NCI-H2227 treated with DMSO at 0.1 percent for 48 hours (cell line): Measurements from ENCODE around the gene LRFN3.
A peak's percentile ranks its signal among the peaks of the same experiment; 100 is the strongest.
"Not testable (repeated sequence)": the region's sequence is repeated elsewhere in the genome, so short reads cannot be mapped to it uniquely, and the experiment has no call there.

ENCODE experiments used
- DNase-seq: peaks from one replicate; lab custom pipeline; 2025; lab: John Stamatoyannopoulos, UW

The LRFN3 gene

DNA sequence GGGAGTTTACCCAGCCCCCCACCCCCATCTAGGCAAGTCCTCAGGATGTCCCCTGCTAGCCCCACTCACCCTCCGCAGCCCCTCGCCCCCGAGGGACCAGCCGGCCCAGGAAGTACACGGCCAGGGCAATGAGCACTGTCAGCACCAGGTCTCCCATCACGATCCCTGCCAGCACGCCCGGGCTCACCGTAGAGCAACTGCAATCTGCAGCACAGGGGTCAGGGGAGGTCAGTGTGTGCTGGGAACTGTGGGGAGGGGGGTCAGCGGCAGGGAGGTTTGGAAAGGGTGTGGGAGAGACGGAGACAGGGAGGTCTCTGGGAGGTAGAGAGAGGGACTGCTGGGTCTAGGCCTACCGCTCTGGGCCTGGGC lies 28.8 kb upstream of the LRFN3 start:
- no peak for DNase-seq

DNA sequence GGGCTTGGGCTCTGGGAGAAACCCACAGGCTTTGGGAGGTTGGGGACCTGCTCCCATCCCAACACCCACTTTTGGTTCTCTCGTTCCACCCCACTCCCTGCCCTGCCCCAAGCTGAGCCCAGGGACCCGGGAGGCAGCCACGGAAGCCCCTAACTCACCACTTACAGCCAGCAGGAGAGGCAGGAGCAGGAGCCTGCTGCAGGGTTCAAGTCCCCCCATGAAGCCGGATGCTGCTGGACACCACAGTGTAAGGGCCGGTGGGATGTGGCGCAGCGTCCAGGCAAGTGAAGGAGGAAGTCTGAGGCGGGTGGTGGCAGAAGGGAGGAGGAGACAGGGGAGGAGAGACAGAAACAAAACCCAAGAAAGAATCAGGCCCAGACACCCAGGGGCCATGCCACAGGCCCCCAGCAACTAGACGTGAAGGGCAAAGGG lies 28.1 kb upstream of the LRFN3 start, which contains the start of gene TYROBP:
Gene TYROBP (minus strand): TSS at position 286 of the 432 bp plus-strand sequence. CDS start 67 bp downstream, at position 219.
- no peak for DNase-seq

DNA sequence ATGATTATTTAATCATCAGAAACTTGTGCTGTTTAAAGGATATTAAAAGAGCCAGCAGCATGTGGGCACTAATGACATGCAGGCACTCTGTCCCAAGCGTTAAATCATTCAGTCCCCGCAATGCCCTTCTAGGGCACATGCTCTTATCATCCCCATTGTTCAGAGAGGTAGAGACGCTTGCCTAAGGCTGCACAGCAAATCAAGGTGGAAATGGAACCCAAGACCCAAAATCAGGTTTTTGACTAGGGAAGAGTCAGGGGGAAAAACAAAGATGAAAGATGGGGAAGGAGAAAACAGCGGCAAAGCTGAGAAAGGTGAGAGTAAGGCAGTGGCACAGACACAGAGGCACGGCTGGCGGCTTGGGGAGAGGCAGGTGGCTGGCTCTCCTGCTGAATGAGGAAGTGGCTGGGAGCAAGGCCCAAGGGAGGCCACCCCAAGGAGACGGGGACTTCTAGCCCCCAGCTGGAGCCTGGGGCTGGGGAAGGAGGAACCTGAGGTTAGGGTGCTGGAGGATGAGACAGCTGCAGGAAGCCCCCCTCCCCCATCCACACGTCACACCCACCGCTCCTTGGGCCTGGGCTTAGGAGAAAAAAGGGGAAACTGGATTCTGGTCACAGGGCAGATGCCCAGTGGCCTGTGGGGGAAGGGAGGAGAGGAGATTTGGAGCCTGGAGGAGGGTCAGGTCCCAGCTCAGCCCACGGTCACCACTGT lies 27.0 kb upstream of the LRFN3 start:
- no peak for DNase-seq

DNA sequence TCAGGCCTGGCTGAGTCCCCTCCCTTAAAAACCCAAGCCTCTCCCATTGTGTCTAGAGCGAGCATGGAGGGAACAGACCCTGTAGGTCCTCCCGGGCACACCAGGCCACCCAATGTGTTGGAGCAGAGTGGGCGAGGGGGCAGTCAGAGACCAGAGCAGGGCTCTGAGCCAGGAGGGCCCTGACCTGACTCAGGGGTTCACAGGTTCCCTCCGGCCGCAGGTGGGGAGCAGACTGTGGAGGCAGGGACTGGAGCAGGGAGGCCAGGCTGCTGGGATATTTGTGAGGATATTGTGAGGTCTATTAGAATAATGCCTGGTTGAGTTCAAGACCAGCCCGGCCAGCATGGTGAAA lies 26.5 kb upstream of the LRFN3 start:
- no peak for DNase-seq

DNA sequence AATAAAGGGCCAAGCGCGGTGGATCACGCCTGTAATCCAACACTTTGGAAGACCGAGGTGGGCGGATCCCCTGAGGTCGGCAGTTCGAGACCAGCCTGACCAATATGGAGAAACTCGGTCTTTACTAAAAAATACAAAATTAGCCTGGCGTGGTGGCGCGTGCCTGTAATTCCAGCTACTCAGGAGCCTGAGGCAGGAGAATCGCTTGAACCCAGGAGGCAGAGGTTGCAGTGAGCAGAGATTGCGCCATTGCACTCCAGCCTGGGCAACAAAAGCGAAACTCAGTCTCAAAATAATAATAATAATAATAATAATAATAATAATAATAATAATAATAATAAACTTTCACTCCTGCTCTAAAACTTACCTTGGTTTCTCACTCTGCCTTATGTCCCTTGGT lies 25.8 kb upstream of the LRFN3 start:
- not testable (repeated sequence) for DNase-seq

DNA sequence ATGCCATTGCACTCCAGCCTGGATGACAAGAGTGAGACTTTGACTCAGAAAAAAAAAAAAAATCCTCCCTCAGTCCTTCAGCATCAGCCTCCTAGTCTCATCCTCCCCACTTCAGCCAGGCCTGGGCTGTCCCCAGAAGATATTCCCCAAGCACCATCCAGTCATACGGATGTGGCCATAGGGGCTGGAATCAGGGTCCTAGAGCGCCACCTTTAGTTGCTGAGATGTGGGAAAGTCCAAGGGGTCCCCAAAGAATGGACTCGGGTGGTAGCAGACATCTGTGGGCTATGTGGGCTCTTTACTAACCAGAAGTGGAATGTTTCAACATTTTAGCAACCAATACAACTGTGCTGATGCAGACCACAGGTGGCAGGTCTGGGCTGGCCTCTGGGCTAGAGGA lies 25.0 kb upstream of the LRFN3 start:
- DNase-seq, result no peak

DNA sequence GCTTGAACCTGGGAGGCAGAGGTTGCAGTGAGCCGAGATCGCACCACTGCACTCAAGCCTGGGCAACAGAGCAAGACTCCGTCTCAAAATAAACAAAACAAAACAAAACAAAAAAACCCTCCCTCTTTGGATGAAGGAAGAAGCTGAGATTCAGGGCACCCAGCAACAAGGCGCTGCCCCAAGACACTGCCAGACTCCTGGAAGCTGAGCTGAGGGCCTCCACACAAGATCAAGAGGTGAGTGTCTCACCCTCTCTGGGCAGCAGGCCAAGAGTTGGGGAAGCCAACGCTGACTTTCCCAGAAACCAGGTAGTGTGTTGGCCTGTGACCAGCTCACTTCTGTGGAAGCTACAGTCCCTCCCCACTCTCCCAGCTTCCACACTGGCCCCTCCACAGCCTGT lies 24.4 kb upstream of the LRFN3 start:
- no peak for DNase-seq

DNA sequence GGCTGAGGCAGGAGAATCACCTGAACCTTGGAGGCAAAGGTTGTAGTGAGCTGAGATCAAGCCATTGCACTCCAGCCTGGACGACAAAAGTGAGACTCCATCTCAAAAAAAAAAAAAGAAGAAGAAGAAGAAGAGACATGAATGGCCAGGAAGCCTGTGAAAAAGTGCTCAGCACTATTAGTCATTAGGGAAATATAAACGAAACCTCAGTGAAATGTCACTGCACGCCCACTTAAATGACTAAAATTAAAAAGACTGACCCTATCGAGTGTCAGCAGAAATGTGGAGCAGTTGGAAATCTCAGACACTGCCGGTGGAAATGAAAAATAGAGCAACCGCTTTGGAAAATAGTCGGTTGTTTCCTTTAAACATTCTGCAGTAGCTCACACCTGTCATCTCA lies 22.6 kb upstream of the LRFN3 start:
- DNase-seq, result no peak

DNA sequence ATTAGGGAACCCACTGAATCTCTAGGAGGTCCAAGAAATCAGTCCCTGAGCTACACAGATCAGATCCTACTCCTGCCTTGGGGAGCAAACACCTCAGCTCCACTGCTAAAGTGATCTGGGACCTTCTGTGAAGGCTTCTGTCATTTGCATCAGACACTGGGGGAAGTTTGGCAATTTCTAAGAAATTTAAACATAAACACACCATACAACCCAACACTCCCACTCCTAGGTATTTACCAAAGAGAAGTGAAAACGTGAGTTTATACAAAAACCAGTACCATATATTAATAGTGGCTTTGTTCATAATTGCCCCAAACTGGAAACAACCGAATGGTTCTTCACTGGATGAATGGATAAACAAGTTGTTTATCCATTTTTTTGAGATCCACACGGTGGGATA lies 20.7 kb upstream of the LRFN3 start:
- DNase-seq, result no peak

DNA sequence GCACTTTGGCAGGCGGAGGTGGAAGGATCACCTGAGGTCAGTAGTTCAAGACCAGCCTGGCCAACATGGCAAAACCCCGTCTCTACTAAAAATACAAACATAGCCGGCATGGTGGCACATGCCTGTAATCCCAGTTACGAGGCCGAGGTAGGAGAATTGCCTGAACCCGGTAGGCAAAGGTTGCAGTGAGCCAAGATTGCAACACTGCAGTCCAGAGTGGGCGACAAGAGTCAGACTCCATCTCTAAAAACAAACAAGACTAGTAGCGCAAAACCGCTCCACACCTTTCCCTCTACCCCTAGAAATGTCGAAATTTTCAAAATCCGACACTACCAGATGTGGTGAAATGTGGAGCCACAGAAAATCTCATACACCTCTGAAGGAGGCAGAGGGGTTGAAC lies 16.9 kb upstream of the LRFN3 start:
- no peak for DNase-seq

DNA sequence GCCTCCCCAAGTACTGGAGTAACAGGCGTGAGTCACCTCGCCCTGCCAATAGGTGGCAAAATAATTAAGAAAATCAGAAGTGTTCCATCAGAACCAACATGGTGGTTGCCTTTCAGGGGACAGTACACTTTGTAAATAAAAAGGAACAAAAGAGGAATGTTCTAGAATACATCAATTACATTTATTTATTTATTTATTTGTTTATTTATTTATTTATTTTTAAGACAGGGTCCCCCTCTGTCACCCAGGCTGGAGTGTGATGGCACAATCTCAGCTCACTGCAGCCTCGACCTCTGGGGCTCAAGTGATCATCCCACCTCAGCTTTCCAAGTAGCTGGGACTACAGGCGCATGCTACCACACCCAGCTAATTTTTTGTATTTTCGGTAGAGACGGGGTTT lies 15.2 kb upstream of the LRFN3 start:
- no peak for DNase-seq

DNA sequence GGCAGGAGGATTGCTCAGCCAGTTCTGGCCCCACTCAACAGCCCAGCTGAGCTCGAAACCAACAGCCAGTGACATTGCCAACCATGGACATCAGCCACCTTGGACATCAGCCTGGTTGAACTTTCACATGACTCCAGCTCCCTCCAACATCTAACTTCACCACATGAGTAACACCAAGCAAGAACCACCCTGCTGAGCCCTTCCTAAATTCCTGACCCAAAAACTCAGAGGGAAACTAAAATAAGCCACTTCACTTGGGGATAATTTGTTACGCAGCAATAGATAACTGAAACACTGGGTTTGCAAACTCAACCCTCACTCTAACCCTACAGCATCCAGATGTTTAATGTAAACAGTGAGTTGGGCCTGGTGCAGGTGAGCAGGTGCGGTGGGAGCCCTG lies 10.7 kb upstream of the LRFN3 start:
- no peak for DNase-seq

DNA sequence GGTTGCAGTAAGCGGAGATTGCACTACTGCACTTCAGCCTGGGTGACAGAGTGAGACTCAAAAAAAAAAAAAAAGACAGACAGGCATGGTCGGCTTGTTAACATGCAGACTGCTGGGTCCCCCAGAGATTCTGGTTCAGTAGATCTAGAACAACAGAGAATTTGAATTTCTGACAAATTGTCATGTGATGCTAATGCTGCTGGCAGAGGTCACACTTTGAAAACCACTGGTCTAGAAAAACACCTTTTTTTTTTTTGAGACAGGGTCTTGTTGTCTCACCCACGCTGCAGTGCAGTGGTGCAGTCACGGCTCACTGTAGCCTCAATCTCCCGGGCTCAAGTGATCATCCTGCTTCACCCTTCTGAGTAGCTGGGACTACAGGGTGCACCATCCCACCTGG lies 7.7 kb upstream of the LRFN3 start:
- no peak for DNase-seq

DNA sequence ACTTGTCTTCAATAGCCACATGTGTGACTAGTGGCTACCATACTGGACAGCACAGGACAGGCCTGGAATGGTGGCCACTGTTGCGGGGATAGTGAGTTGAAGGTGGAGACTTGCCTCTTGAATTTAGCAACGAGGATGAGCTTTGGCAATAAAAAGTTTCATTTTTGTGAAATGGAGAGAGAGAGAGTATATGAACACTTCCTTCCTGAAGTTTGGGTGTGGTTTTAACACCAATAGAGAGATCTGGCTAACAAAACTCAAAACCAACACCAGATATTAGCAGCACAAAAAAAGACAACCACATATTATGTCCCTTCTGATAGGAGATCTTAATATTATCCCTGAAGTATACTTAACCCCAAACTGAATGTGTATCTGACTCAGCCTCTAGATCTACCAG lies 6.3 kb upstream of the LRFN3 start:
- DNase-seq, result no peak

DNA sequence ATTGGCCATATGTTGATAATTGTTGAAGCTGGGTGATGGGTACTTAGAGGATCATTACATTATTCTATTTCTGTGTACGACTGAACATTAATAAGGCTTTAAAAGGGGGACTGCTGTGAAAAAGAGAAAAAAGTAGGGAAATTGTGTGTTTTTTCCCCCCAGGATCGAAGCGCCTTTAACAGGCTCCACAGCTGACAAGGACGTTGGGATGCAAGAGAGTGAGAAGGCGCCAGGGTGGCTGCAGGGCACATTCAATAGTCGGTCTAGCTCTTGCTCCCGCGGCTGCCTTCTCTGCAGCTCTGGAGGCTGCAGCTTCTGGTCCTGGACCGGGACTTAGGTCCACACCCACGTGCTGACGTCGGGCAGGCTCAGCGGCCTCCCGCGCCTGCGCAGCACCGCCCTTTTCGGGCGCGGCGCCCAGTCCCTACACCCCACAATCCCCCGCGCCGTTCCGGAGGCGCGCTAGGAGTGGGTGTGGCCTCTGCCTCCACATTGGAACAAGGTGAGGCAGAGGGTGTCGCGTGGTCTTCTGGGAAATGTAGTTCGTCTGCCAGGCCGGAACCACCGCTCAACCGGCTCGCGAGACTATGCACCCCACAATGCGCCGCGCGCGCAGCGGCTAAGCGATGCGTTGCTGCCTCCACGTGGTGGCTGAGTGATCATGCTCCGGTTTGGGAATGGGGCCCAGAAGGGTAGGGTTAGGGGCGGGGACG lies 4.9 kb upstream of the LRFN3 start:
- DNase-seq, result peak; percentile 100

DNA sequence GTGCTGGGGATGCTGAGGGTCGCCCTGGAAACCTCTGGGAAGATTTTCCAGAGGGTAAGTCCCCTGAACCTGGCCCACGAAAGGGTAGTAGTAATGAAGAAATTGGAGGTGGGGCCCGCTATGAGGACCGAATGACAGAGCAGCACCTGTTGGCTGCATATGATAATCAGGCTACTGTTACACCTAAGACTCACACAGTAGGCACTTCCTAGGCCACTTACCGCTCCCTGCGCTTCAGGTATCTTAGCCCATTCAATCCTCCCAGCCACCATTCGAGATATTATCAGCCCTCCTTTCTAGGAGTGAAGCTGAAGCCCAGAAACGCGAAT lies 4.3 kb upstream of the LRFN3 start:
- no peak for DNase-seq

DNA sequence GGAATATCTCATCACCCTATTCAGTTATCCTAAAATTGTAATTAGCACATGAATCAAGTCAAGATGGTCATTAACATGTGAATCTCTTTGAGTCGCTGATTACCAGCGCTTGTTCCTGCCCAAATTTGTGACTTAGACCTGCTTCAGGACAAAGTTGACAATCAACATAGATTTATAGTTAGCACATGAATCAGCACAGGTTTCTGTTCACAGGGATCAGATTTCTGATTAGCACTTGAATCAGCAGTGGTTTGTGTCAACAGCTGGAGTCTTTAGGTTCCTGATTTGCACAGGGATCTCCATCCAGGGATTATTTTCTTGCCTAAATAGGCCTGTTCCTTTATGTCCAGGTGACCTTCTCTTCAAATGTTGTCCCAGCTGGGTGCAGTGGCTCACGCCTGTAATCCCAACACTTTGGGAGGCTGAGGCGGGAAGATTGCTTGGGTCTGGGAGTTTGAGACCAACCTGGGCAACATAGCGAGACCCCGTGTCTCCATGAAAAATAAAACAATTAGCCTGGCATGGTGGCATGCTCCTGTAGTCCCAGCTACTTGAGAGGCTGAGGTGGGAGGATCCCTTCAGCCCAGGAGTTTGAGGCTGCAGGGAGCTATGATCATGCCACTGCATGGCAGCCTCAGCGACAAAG lies 3.8 kb upstream of the LRFN3 start:
- DNase-seq, result no peak

DNA sequence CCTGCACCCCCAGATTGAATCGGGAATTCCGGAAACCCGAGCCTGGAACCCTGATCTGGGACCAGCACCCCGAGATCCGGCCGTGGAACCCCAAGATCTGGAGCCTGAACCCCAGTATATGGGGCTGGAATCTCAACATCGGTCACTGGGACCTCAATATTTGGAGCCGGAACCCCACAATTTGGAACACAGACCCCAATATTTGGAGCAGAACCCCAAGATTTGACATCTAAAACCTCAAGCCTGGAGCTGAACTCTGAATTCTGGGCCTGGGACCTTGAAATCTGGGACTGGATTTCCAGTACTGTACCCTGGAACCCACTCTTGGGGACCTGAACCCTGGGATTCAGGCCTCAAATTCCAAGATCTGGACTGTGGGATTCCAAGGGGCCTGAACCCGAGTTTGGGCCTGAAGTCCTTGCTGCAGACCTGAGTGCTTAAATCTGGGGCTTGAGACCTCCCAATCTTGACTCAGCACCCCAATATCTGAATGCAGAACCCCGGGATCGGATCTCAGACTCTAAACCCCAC lies 629 bp downstream of the LRFN3 start:
- DNase-seq, result no peak

DNA sequence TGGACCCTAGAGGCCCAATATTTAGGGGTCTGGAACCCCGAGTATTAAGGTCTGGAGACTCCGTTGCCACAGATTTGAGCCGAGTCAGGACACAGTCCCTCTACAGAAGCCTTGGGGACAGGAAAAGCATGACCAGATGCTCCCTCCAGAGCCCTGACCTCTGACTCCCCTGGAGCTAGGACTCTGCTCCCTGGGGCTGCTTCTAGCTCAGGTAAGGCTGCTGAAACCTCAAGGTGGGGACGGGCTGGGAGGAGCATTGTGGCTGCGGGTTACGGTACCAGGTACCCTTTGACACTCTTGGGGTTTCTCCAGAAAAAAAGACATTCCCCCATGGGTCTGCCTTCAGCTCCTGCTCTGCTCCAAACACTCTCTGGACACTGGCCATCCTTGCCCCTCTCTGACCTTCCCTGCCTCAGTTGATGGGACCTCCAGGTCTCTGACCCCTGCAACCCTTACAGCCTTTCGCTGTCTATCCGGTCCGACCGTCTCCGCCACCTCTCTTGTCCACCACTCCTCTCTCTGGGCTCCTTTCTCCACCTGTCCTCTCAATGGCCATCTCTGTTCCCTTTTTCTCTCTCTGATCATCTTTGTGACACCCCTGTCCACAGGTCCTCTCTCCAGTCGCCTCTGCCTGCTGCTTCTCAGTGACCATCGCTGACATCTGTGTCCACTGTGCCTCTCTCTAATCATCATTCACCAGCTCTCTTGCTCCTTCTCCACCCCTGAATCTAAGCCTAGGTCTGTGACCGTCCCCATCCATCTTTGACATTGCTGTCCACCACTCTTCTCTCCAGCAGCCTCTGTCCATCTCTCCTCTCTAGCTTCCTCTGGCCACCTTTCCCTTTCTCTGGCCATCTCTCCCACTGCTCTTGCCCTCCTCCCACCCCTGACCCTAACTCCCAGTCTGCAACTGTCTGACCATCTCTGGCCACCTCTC lies 1.4 kb downstream of the LRFN3 start:
- no peak for DNase-seq

DNA sequence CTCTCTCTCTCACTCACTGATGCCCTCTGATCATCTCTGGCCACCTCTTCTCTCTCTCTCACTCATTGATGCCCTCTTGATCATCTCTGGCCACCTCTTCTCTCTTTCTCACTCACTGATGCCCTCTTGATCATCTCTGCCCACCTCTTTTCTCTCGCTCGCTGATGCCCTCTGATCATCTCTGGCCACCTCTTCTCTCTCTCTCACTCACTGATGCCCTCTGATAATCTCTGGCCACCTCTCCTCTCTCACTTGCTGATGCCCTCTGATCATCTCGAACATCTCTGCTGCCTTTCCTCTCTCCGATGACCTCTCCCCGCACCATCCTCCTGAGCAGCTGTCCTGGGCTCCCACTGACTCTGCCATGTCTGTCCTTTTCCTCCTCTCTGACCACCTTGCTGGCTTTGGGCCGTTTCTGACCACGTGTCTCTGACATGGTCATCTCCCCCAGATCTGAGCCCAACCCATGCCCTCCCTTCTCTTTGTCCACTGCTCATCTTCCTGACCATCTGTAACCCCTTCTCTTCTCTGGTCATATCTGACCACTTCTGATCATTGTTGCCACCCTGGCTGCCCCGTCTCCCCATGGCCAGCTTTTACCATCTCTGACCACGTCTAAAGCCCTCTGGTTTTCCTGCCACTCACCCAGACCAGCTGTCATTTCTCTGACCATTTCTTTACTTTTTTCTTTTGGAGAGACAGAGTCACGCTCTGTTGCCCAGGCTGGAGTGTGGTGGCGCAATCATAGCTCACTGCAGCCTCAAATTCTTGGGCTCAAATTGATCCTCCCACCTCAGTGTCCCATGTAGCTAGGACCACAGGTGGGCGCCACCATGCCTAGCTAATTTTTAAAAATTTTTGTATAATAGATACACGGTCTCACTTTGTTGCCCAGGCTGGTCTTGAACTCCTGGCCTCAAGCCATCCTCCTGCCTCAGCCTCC lies 2.4 kb downstream of the LRFN3 start:
- DNase-seq, result no peak
